ENCODE results near the gene POU4F1. TPM values are rescaled to one million over a fixed set of nuclear protein-coding genes. Genes with fewer than 3 reads are reported as not detected.

POU4F1 gene
- total RNA-seq, 1 donor from 2014 or later = 3.2 TPM

DNA sequence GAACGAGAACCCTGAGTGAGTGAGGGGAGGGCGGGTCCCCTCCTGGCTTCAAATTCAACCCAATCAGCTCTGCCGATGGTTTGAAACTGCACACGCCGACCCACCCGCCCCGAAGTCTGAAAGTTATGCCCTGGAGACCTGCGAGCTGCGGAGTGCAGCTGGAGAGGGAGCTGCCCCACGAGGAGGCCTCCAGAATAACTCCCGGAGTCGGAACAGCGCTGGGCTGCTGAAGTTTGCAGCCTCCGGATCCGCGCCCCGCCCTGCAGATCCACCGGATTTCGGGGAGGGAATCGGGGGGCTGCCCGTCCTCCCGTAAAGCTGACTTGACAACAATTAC, 7.0 kb downstream of the POU4F1 start:
- TF ChIP-seq, protein P1, sequence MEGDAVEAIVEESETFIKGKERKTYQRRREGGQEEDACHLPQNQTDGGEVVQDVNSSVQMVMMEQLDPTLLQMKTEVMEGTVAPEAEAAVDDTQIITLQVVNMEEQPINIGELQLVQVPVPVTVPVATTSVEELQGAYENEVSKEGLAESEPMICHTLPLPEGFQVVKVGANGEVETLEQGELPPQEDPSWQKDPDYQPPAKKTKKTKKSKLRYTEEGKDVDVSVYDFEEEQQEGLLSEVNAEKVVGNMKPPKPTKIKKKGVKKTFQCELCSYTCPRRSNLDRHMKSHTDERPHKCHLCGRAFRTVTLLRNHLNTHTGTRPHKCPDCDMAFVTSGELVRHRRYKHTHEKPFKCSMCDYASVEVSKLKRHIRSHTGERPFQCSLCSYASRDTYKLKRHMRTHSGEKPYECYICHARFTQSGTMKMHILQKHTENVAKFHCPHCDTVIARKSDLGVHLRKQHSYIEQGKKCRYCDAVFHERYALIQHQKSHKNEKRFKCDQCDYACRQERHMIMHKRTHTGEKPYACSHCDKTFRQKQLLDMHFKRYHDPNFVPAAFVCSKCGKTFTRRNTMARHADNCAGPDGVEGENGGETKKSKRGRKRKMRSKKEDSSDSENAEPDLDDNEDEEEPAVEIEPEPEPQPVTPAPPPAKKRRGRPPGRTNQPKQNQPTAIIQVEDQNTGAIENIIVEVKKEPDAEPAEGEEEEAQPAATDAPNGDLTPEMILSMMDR (IDR thresholded peaks at IDR 0.05; ENCODE audit: unreplicated experiment) = no peak
- Mint-ChIP-seq H3K4me3 (ENCODE audit: unreplicated experiment) (peak overlapping the region; percentile 51), H3K36me3 (ENCODE audit: low read depth, unreplicated experiment) (peaks cover 5% of the 10 kb centered on the region), H3K27me3 (ENCODE audit: unreplicated experiment) (peaks cover 35% of the 10 kb centered on the region), H3K27ac (ENCODE audit: unreplicated experiment) (no peak overlapping the region), H3K4me1 (ENCODE audit: unreplicated experiment) (peaks cover 32% of the 10 kb centered on the region), H3K9me3 (ENCODE audit: unreplicated experiment) (no peaks in the 10 kb centered on the region)
- DNase-seq (ENCODE audit: low spot score) = no peak

DNA sequence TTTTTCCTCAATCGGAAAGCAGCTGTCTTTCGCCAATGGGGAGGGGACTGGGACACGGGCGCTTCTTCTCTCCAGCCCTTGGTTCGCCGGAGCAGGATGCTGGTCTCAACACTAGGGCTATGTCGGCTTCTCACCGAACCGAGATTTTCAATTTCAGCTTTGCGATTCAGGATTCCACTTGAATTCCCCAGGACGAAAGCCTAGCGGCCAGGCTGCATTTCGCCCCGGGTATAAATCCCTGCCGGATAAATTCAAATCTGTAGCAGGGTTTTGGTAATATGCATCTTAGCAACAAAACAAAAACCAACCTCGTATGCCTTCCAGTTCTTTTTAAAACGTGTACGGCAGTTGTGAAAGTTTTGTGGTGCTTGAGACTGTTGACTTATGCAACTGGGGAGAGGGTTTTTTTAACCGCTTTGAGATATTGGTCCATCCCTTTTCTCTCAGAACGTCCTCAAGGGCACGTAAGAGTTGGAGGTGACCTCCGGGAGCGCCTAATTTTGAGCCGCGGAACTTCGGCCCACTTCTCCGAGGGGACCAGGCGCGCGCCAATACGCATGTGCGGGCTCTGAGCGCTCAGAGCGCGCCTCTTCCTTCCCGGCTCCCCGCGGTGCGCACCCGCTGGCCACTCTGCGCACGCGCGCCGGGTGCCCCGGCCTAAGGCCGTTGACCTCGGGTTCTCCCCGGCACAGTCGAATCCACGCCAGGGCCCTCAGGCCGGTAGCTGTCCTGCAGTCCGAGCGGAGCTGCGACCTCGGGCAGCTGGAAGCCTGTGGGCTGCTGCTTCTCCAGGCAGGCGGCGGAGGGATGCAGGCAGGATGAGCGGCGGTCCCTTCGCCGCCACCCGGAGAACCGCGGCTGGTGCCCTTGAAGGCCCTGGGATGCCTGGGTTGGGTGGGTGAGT, 7.6 kb downstream of the POU4F1 start:
- Mint-ChIP-seq H3K9me3 (ENCODE audit: unreplicated experiment) (no peaks in the 10 kb centered on the region), H3K27ac (ENCODE audit: unreplicated experiment) (no peak overlapping the region), H3K36me3 (ENCODE audit: low read depth, unreplicated experiment) (peaks cover 2% of the 10 kb centered on the region), H3K4me3 (ENCODE audit: unreplicated experiment) (peak overlapping the region; percentile 42), H3K4me1 (ENCODE audit: unreplicated experiment) (peaks cover 30% of the 10 kb centered on the region), H3K27me3 (ENCODE audit: unreplicated experiment) (peaks cover 30% of the 10 kb centered on the region)
- peak; percentile 62 for DNase-seq (ENCODE audit: low spot score)
- TF ChIP-seq, protein P1 (IDR thresholded peaks at IDR 0.05; ENCODE audit: unreplicated experiment) = no peak

DNA sequence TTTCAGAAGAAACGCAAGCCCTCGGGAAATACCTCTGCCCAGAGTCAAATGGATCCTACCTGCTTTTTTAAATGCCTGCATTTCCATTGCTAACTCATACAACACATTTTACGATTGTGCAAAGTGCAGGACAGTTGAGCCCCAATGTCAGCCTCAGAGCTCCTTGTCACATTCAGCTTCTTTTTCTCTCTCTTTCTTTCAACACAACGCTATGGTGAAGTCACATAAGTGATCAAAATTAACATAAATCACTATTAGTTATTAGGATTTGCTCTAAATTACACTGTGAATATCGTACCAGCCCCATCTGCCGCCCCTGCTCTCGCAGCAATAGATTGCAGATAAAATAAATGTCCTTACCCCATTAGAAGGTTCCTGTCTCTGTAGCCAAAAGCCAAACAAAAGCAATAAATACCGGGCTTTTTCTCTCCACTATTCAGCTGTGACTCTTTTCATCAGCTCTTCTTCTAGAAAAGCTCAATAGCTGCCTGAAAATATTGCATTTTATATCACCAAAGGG, 8.8 kb downstream of the POU4F1 start:
- Mint-ChIP-seq H3K4me1 (ENCODE audit: unreplicated experiment) (peaks cover 19% of the 10 kb centered on the region), H3K36me3 (ENCODE audit: low read depth, unreplicated experiment) (no peaks in the 10 kb centered on the region), H3K9me3 (ENCODE audit: unreplicated experiment) (no peaks in the 10 kb centered on the region), H3K4me3 (ENCODE audit: unreplicated experiment) (no peak overlapping the region), H3K27me3 (ENCODE audit: unreplicated experiment) (peaks cover 20% of the 10 kb centered on the region), H3K27ac (ENCODE audit: unreplicated experiment) (no peak overlapping the region)
- no peak for DNase-seq (ENCODE audit: low spot score)
- TF ChIP-seq, protein P1 (IDR thresholded peaks at IDR 0.05; ENCODE audit: unreplicated experiment) = no peak

DNA sequence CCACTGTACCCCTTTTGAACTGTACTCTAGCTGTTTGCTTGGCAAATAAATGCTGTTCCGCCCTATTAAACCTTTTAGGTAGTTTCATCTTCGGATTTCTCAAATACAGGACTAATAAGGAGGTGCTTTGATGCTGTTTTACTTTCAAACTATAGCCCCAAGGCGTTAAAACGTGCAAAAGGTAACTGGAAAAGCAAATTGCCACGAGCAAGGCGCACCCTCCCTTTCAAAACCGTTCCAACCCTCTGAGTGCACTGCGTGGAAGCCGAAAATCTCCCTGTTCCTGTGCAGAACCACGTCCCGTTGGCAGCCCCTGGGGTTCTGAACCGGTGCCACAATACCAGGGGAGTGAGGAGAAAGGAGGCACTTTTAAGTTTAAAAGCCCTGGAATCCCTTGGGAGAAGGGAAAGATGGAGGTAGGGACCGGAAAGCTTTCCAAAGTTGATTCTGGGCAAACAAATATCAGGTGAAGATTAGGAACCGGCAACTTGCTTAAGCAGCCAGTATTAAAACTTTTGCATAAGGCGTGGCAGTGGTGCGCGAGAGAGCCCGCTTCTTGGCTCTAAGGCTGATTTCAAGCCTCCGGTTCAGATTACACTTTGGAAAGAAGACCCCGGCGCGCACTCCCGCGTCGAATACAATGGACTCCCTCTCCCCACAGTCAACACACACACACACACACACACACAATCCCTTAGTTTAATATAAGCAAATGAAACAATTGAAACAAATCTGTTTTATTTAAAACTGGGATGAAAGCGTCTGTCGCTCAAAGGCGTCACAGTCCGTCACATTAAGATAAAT, 9.5 kb downstream of the POU4F1 start:
- no peaks in the 10 kb centered on the region for H3K36me3 Mint-ChIP-seq (ENCODE audit: low read depth, unreplicated experiment)
- DNase-seq (ENCODE audit: low spot score) = no peak
- TF ChIP-seq, protein P1 (IDR thresholded peaks at IDR 0.05; ENCODE audit: unreplicated experiment) = no peak
- H3K27me3 Mint-ChIP-seq (ENCODE audit: unreplicated experiment) = peaks cover 19% of the 10 kb centered on the region
- no peaks in the 10 kb centered on the region for H3K9me3 Mint-ChIP-seq (ENCODE audit: unreplicated experiment)
- peaks cover 19% of the 10 kb centered on the region for H3K4me1 Mint-ChIP-seq (ENCODE audit: unreplicated experiment)
- no peak overlapping the region for H3K27ac Mint-ChIP-seq (ENCODE audit: unreplicated experiment)
- peak overlapping the region; percentile 8 for H3K4me3 Mint-ChIP-seq (ENCODE audit: unreplicated experiment)
